ENCODE data around the gene PCGF6. TPM values are rescaled to one million over a fixed set of nuclear protein-coding genes. Genes with fewer than 3 reads are reported as not detected.
A peak's percentile ranks its signal among the peaks of the same experiment; 100 is the strongest.

PCGF6 gene
- total RNA-seq, 1 experiment from 2014 or later = 19.2 TPM

DNA sequence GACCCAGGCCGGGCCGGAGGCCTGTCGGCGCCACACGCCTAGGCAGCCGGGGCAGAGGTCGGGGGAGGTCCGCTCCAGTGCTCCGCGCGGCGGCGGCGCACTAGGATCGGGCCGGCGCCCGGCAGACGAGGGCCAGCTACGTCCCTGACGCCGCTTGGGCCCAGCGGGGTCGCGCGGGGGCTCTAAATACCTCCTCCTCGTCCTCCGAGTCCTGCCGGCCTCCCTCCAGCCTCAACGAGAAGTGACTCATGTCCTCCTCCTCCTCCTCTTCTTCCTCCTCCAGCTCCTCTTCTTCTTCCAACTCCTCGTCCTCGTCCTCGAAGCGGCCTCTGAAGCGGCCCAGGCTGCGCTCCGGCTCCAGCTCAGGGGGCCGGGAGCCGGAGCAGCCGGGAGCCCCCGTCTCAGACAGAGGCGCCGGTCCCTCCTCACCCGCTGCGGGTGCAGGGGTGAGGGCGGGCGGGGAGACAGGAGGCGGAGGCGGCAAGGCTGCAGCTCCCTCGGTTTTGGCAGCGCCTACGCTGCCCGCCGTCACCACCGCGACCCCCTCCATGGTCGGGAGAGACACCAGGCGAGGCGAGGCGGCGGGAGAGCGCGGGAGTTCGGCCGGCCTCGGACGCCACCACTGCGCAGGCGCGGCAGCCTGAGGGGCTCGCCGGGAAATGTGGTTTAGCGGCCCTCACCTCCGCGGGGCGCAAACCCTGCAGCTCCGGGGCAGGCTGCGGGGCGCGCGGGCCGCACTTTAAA is at the start of gene PCGF6 (continued):
- TF ChIP-seq TP53 (CRISPR knock-in tag; IDR thresholded peaks at IDR 0.05) (no peak), ZNF232 (CRISPR knock-in tag; IDR thresholded peaks at IDR 0.05) (peak; percentile 67; the same call in 1 of the 2 replicates), PRRX2 (CRISPR knock-in tag; IDR thresholded peaks at IDR 0.05) (no peak), TCF7 (CRISPR knock-in tag; IDR thresholded peaks at IDR 0.05; ENCODE audit: low read depth) (no peak), MYBL2 (CRISPR knock-in tag; IDR thresholded peaks at IDR 0.05) (no peak), ZNF219 (CRISPR knock-in tag; IDR thresholded peaks at IDR 0.05; ENCODE audit: borderline replicate concordance) (no peak), ZNF396 (CRISPR knock-in tag; IDR thresholded peaks at IDR 0.05; ENCODE audit: borderline replicate concordance) (no peak), JAZF1 (CRISPR knock-in tag; IDR thresholded peaks at IDR 0.05) (no peak), FOXJ3 (CRISPR knock-in tag; IDR thresholded peaks at IDR 0.05; ENCODE audit: borderline replicate concordance) (no peak), GRHL2 (CRISPR knock-in tag; IDR thresholded peaks at IDR 0.05; ENCODE audit: insufficient replicate concordance, severe bottlenecking) (no peak), SP1 (CRISPR knock-in tag; conservative IDR thresholded peaks at IDR 0.05) (peak; percentile 64), ZNF423 (CRISPR knock-in tag; IDR thresholded peaks at IDR 0.05) (no peak), OVOL2 (CRISPR knock-in tag; IDR thresholded peaks at IDR 0.05; ENCODE audit: borderline replicate concordance) (no peak), GTF2I (CRISPR knock-in tag; conservative IDR thresholded peaks at IDR 0.05) (no peak), IRF2 (CRISPR knock-in tag; IDR thresholded peaks at IDR 0.05; ENCODE audit: borderline replicate concordance, low read depth) (no peak), NR2C2 (CRISPR knock-in tag; IDR thresholded peaks at IDR 0.05) (no peak), RORB (CRISPR knock-in tag; IDR thresholded peaks at IDR 0.05) (no peak), CREM (CRISPR knock-in tag; IDR thresholded peaks at IDR 0.05) (0 out of 2 replicates have a peak, but pooled peaks have one; percentile 46), ZNF416 (CRISPR knock-in tag; IDR thresholded peaks at IDR 0.05) (no peak), CBFB (CRISPR knock-in tag; IDR thresholded peaks at IDR 0.05; ENCODE audit: low read depth) (peak; percentile 71; the same call in 1 of the 2 replicates), ZBTB21 (CRISPR knock-in tag; IDR thresholded peaks at IDR 0.05; ENCODE audit: borderline replicate concordance) (no peak), ELF4 (CRISPR knock-in tag; IDR thresholded peaks at IDR 0.05; ENCODE audit: low read depth) (no peak)
- TF ChIP-seq, protein P1, sequence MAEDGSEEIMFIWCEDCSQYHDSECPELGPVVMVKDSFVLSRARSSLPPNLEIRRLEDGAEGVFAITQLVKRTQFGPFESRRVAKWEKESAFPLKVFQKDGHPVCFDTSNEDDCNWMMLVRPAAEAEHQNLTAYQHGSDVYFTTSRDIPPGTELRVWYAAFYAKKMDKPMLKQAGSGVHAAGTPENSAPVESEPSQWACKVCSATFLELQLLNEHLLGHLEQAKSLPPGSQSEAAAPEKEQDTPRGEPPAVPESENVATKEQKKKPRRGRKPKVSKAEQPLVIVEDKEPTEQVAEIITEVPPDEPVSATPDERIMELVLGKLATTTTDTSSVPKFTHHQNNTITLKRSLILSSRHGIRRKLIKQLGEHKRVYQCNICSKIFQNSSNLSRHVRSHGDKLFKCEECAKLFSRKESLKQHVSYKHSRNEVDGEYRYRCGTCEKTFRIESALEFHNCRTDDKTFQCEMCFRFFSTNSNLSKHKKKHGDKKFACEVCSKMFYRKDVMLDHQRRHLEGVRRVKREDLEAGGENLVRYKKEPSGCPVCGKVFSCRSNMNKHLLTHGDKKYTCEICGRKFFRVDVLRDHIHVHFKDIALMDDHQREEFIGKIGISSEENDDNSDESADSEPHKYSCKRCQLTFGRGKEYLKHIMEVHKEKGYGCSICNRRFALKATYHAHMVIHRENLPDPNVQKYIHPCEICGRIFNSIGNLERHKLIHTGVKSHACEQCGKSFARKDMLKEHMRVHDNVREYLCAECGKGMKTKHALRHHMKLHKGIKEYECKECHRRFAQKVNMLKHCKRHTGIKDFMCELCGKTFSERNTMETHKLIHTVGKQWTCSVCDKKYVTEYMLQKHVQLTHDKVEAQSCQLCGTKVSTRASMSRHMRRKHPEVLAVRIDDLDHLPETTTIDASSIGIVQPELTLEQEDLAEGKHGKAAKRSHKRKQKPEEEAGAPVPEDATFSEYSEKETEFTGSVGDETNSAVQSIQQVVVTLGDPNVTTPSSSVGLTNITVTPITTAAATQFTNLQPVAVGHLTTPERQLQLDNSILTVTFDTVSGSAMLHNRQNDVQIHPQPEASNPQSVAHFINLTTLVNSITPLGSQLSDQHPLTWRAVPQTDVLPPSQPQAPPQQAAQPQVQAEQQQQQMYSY (CRISPR knock-in tag; IDR thresholded peaks at IDR 0.05) = no peak
- TF ChIP-seq, protein P2, sequence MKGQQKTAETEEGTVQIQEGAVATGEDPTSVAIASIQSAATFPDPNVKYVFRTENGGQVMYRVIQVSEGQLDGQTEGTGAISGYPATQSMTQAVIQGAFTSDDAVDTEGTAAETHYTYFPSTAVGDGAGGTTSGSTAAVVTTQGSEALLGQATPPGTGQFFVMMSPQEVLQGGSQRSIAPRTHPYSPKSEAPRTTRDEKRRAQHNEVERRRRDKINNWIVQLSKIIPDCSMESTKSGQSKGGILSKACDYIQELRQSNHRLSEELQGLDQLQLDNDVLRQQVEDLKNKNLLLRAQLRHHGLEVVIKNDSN (CRISPR knock-in tag; IDR thresholded peaks at IDR 0.05) = no peak
- TF ChIP-seq, protein P3, sequence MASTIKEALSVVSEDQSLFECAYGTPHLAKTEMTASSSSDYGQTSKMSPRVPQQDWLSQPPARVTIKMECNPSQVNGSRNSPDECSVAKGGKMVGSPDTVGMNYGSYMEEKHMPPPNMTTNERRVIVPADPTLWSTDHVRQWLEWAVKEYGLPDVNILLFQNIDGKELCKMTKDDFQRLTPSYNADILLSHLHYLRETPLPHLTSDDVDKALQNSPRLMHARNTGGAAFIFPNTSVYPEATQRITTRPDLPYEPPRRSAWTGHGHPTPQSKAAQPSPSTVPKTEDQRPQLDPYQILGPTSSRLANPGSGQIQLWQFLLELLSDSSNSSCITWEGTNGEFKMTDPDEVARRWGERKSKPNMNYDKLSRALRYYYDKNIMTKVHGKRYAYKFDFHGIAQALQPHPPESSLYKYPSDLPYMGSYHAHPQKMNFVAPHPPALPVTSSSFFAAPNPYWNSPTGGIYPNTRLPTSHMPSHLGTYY (CRISPR knock-in tag; IDR thresholded peaks at IDR 0.05) = no peak
- TF ChIP-seq, protein P4, sequence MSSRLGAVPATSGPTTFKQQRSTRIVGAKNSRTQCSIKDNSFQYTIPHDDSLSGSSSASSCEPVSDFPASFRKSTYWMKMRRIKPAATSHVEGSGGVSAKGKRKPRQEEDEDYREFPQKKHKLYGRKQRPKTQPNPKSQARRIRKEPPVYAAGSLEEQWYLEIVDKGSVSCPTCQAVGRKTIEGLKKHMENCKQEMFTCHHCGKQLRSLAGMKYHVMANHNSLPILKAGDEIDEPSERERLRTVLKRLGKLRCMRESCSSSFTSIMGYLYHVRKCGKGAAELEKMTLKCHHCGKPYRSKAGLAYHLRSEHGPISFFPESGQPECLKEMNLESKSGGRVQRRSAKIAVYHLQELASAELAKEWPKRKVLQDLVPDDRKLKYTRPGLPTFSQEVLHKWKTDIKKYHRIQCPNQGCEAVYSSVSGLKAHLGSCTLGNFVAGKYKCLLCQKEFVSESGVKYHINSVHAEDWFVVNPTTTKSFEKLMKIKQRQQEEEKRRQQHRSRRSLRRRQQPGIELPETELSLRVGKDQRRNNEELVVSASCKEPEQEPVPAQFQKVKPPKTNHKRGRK (CRISPR knock-in tag; IDR thresholded peaks at IDR 0.05; ENCODE audit: borderline replicate concordance) = no peak
- TF ChIP-seq, protein P5, sequence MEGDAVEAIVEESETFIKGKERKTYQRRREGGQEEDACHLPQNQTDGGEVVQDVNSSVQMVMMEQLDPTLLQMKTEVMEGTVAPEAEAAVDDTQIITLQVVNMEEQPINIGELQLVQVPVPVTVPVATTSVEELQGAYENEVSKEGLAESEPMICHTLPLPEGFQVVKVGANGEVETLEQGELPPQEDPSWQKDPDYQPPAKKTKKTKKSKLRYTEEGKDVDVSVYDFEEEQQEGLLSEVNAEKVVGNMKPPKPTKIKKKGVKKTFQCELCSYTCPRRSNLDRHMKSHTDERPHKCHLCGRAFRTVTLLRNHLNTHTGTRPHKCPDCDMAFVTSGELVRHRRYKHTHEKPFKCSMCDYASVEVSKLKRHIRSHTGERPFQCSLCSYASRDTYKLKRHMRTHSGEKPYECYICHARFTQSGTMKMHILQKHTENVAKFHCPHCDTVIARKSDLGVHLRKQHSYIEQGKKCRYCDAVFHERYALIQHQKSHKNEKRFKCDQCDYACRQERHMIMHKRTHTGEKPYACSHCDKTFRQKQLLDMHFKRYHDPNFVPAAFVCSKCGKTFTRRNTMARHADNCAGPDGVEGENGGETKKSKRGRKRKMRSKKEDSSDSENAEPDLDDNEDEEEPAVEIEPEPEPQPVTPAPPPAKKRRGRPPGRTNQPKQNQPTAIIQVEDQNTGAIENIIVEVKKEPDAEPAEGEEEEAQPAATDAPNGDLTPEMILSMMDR (IDR thresholded peaks at IDR 0.05) = no peak
- TF ChIP-seq, protein P6, sequence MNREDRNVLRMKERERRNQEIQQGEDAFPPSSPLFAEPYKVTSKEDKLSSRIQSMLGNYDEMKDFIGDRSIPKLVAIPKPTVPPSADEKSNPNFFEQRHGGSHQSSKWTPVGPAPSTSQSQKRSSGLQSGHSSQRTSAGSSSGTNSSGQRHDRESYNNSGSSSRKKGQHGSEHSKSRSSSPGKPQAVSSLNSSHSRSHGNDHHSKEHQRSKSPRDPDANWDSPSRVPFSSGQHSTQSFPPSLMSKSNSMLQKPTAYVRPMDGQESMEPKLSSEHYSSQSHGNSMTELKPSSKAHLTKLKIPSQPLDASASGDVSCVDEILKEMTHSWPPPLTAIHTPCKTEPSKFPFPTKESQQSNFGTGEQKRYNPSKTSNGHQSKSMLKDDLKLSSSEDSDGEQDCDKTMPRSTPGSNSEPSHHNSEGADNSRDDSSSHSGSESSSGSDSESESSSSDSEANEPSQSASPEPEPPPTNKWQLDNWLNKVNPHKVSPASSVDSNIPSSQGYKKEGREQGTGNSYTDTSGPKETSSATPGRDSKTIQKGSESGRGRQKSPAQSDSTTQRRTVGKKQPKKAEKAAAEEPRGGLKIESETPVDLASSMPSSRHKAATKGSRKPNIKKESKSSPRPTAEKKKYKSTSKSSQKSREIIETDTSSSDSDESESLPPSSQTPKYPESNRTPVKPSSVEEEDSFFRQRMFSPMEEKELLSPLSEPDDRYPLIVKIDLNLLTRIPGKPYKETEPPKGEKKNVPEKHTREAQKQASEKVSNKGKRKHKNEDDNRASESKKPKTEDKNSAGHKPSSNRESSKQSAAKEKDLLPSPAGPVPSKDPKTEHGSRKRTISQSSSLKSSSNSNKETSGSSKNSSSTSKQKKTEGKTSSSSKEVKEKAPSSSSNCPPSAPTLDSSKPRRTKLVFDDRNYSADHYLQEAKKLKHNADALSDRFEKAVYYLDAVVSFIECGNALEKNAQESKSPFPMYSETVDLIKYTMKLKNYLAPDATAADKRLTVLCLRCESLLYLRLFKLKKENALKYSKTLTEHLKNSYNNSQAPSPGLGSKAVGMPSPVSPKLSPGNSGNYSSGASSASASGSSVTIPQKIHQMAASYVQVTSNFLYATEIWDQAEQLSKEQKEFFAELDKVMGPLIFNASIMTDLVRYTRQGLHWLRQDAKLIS (CRISPR knock-in tag; IDR thresholded peaks at IDR 0.05; ENCODE audit: borderline replicate concordance) = no peak
